ENCODE measurements around the gene SNTG2.

SNTG2 gene

GRCh38 chr2:1245193-1245592 is 294.5 kb downstream of the SNTG2 start:
- no peaks in the 10 kb centered on the region for H3K4me1 ChIP-seq (ENCODE audit: insufficient read depth, poor library complexity, severe bottlenecking)
- no peaks in the 10 kb centered on the region for H3K36me3 ChIP-seq (ENCODE audit: low read depth)
- H3K27ac ChIP-seq (ENCODE audit: poor library complexity, severe bottlenecking): no peak overlapping the region
- TF ChIP-seq CTCF (IDR thresholded peaks at IDR 0.05; ENCODE audit: poor library complexity, severe bottlenecking): no peak
- DNase-seq (ENCODE audit: low spot score): no peak
- ATAC-seq (ENCODE audit: low read depth): no peak
- H3K9me3 ChIP-seq (ENCODE audit: severe bottlenecking): no peaks in the 10 kb centered on the region
- no peak overlapping the region for H3K4me3 ChIP-seq (ENCODE audit: severe bottlenecking)
- peaks cover 15% of the 10 kb centered on the region for H3K27me3 ChIP-seq (ENCODE audit: insufficient read depth, poor library complexity, severe bottlenecking)

- TF ChIP-seq CTCF (IDR thresholded peaks at IDR 0.05; ENCODE audit: poor library complexity, severe bottlenecking): no peak
- H3K9me3 ChIP-seq (ENCODE audit: severe bottlenecking): no peaks in the 10 kb centered on the region
- no peak overlapping the region for H3K4me3 ChIP-seq (ENCODE audit: severe bottlenecking)
- H3K36me3 ChIP-seq (ENCODE audit: low read depth): no peaks in the 10 kb centered on the region
- ATAC-seq (ENCODE audit: low read depth) (no peak), DNase-seq (ENCODE audit: low spot score) (no peak)
- H3K4me1 ChIP-seq (ENCODE audit: insufficient read depth, poor library complexity, severe bottlenecking): no peaks in the 10 kb centered on the region
- no peak overlapping the region for H3K27ac ChIP-seq (ENCODE audit: poor library complexity, severe bottlenecking)
- peaks cover 20% of the 10 kb centered on the region for H3K27me3 ChIP-seq (ENCODE audit: insufficient read depth, poor library complexity, severe bottlenecking)
Observed at GRCh38 chr2:1246239-1246638, 295.6 kb downstream of the SNTG2 start.

GRCh38 chr2:1246991-1247390 is 296.3 kb downstream of the SNTG2 start:
- no peak for ATAC-seq (ENCODE audit: low read depth)
- no peak for TF ChIP-seq CTCF (IDR thresholded peaks at IDR 0.05; ENCODE audit: poor library complexity, severe bottlenecking)
- Histone ChIP-seq H3K27me3 (ENCODE audit: insufficient read depth, poor library complexity, severe bottlenecking) (peaks cover 20% of the 10 kb centered on the region), H3K9me3 (ENCODE audit: severe bottlenecking) (no peaks in the 10 kb centered on the region), H3K36me3 (ENCODE audit: low read depth) (no peaks in the 10 kb centered on the region), H3K27ac (ENCODE audit: poor library complexity, severe bottlenecking) (no peak overlapping the region), H3K4me1 (ENCODE audit: insufficient read depth, poor library complexity, severe bottlenecking) (no peaks in the 10 kb centered on the region), H3K4me3 (ENCODE audit: severe bottlenecking) (no peak overlapping the region)
- DNase-seq (ENCODE audit: low spot score): no peak

- ATAC-seq (ENCODE audit: low read depth) (no peak), DNase-seq (ENCODE audit: low spot score) (no peak)
- H3K36me3 ChIP-seq (ENCODE audit: low read depth): no peaks in the 10 kb centered on the region
- no peaks in the 10 kb centered on the region for H3K9me3 ChIP-seq (ENCODE audit: severe bottlenecking)
- H3K4me3 ChIP-seq (ENCODE audit: severe bottlenecking): no peak overlapping the region
- TF ChIP-seq CTCF (IDR thresholded peaks at IDR 0.05; ENCODE audit: poor library complexity, severe bottlenecking): no peak
- H3K27ac ChIP-seq (ENCODE audit: poor library complexity, severe bottlenecking): no peak overlapping the region
- H3K4me1 ChIP-seq (ENCODE audit: insufficient read depth, poor library complexity, severe bottlenecking): no peaks in the 10 kb centered on the region
- peaks cover 16% of the 10 kb centered on the region for H3K27me3 ChIP-seq (ENCODE audit: insufficient read depth, poor library complexity, severe bottlenecking)
Observed at GRCh38 chr2:1248187-1248586, 297.5 kb downstream of the SNTG2 start.

- Histone ChIP-seq H3K27me3 (ENCODE audit: insufficient read depth, poor library complexity, severe bottlenecking) (peaks cover 15% of the 10 kb centered on the region), H3K4me1 (ENCODE audit: insufficient read depth, poor library complexity, severe bottlenecking) (no peaks in the 10 kb centered on the region)
- no peak for TF ChIP-seq CTCF (IDR thresholded peaks at IDR 0.05; ENCODE audit: poor library complexity, severe bottlenecking)
Observed at GRCh38 chr2:1249897-1250687, 299.4 kb downstream of the SNTG2 start.

More at GRCh38 chr2:1249897-1250687, 299.4 kb downstream of the SNTG2 start:
- Histone ChIP-seq H3K27ac (ENCODE audit: poor library complexity, severe bottlenecking) (no peak overlapping the region), H3K4me3 (ENCODE audit: severe bottlenecking) (no peak overlapping the region), H3K36me3 (ENCODE audit: low read depth) (no peaks in the 10 kb centered on the region), H3K9me3 (ENCODE audit: severe bottlenecking) (no peaks in the 10 kb centered on the region)
- ATAC-seq (ENCODE audit: low read depth) (no peak), DNase-seq (ENCODE audit: low spot score) (no peak)
